GM19452 (cell line): ENCODE data around the gene ACBD3.

Experiments used
- ATAC-seq: cut with Tn5 transposase; IDR thresholded peaks from one replicate; pipeline ENCODE4 v1.9.1; 2021; ENCODE audit not compliant: unreplicated experiment

The ACBD3 gene

DNA sequence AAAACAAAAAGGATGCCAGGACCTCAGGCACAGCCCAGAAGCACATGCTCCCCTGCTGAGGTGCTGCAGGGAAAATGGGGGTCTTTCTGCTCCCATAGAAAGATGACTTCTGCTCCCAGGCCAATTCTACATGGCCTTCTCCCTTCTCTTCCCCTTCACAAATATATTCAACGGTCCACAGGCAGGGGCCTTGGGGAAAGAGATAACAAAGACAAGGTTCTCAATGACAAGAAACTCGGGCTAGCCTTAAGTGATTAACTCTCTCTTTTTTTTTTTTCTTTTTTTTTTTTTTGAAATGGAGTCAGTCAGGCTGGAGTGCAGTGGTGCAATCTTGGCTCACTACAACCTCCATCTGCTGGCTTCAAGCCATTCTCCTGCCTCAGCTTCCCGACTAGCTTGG is 69.9 kb downstream of the ACBD3 start:
- ATAC-seq, result no peak

- ATAC-seq, result no peak
These were observed 73.9 kb downstream of the ACBD3 start for GRCh38 chr1:226112626-226113025.

DNA sequence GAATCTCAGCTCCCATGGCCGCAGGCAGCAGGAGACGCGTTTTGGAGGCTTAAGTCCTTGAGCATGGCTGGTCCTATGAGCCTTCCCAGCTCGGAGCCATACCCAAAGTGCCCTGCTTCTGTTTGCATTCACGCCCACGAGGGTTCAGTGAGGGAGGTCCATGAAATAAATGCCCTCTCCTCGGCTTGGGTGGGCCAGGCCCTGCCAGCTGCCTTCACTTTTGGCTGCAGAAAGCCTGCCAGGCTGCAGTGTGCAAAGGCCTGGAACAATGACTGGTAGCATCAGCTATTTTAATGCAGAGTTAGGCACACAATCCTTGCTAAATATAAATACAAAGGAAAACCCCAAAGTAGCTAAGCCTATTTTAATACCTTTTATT is 74.7 kb downstream of the ACBD3 start:
- ATAC-seq, result no peak

DNA sequence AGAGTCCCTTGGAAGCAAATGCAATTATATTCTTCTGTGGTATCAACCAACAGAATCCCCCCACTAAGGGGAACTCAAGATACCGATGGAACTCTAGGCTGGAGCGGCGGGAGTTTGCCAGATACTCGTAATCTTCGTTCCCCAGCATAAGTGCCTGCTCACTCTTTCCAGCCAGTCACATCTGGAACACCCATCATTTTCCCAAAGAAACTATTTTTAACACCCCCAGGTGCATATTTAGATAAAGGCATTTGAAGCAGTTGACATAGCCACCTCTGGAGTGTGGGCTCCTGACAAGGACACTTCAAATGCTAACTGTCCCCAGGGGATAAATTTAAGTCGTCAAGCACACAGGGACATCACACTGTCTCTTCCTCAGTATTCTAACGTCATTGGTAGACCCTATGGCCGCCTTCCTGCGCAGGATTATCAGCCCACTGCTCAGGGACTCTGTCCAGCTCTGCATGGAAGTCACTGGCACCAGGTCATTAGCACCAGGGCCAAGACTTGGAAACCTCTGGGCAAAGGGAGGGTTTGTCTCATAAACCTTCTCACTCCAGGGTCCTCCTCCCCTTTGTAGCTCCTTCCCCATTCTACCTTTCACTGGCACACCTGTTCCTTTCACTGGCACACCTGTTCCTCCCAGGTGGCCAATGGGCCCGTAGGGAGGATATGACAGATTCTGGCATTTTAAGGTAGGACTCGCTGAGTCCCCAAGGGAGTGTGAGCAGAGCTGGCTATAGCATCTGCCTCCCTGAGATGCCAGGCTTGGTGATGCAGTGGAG is 75.3 kb downstream of the ACBD3 start:
- no peak for ATAC-seq

- ATAC-seq, result peak; percentile 81
These were observed 76.1 kb downstream of the ACBD3 start for GRCh38 chr1:226110249-226111097.

- ATAC-seq, result peak; percentile 76
These were observed 76.7 kb downstream of the ACBD3 start for GRCh38 chr1:226109829-226110248.

DNA sequence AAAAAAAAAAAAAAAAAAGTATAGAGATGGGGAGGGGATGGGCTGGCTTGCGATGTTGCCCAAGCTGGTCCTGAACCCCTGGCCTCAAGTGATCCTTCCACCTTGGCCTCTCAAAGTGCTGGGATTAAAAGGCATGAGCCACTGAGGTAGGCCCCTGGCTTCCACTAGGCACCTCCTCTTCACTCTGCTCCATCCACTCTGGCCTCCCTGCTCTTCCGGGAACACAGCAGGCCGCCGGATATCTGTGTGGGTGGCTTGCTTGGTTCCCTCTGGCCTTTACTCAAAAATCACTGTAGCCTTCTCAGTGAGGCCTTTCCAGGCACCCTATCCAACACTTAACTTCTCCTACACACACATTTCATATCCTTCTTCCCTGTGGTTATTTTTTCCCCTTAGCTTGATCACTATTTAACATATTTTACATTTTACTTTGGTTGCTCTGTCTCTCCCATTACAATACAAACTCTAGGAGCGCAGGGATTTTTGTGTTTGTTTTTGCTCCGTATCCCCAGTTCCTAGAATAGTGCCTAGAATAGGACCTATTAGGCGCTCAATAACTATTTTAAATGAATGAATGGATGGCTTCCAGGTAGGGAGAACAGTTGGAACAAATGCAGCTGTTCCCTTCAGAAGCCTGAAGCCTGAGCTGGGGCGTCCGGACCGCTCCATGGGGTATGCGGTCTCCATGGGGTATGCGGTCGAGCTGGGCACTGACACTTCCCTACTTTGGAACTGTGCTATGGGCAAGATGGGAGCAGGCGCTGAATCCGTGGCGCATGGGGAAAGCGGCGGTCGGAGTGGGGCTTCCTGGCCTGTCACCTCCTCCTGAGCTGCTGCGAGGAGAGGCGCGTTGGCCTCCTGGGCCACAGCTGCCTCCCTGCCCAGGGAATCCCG is 77.4 kb downstream of the ACBD3 start:
- ATAC-seq, result no peak

DNA sequence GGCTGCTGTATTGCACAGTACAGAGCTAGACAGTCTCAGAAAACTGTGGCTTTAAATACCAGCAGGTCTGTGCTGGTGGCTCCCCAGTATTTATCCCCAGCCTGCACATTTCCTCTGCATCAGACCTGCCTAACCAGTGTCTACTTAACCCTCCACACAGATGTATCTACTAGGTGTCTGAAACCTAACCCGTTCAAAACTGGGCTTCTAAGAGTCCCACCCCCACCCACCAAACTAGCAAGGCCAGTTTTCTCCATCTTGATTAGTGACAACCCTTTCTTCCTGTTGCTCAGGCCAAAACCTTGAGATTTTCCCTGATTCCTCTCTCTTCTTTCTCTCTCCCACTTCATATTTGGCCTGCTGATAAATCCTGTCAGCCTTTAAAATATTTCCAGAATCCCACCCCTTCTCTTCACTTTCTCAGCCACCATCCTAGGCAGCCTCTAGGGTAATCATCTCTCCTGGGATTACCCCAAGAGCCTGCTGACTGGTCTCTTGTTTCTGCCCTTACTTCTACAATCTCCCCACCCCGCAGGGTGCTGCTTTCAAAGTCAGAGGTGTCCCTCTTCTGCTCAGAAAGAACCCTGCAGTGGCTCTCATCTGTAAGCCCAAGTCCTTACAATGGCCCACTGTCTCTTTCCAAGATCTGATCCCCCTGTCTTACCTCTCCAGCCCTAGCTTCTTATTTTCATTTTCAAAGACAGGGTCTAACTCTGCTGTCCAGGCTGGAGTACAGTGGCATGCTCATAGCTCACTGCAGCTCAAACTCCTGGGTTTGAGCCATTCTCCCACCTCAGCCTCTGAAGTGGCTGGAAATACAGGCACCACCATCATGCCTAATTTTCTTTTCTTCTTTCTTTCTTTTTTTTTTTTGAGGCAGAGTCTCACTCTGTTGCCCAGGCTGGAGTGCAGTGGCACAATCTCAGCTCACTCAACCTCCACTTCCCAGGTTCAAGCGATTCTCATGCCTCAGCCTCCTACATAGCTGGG is 78.8 kb downstream of the ACBD3 start:
- ATAC-seq, result no peak

- no peak for ATAC-seq
These were observed 81.8 kb downstream of the ACBD3 start for GRCh38 chr1:226104671-226105121.

GRCh38 chr1:226100436-226101391 is 85.8 kb downstream of the ACBD3 start:
- no peak for ATAC-seq

- ATAC-seq, result no peak
These were observed 87.4 kb downstream of the ACBD3 start for GRCh38 chr1:226098870-226099835.

- ATAC-seq, result no peak
These were observed 88.5 kb downstream of the ACBD3 start for GRCh38 chr1:226097866-226098625.

GRCh38 chr1:226095286-226095685 is 91.3 kb downstream of the ACBD3 start:
- ATAC-seq, result no peak
